Kidney (tissue), 14 donors: ENCODE results near the gene TSPAN3. TPM values are rescaled to one million over a fixed set of nuclear protein-coding genes. Genes with fewer than 3 reads are reported as not detected.

Experiments
- DNase-seq, 5 donors: peaks; one replicate each; pipeline ENCODE4 v3.0.0-alpha.2; 2013 to 2020
- FAIRE-seq: peaks from 2 replicates; lab custom pipeline; 2012; peaks lifted over from hg19 to GRCh38; lab: Jason Lieb, UNC
- H3K27ac ChIP-seq, 2 donors: one replicate each; pipeline ENCODE4 v1.7.0; 2013; ENCODE audit warnings: low read depth in 2 of 2, low read length in 2 of 2, inconsistent platforms in 1 of 2
- H3K27me3 ChIP-seq: one replicate; pipeline ENCODE4 v1.7.1; 2013; ENCODE audit warnings: low read length, inconsistent platforms; ENCODE audit not compliant: control insufficient read depth, insufficient read depth
- H3K36me3 ChIP-seq, 3 donors: one replicate each; pipeline versions ENCODE4 v1.7.0 to v1.7.1; 2013; ENCODE audit warnings: low read length in 3 of 3, control low read depth in 1 of 3, inconsistent platforms in 1 of 3; ENCODE audit not compliant: insufficient read depth in 3 of 3, control insufficient read depth in 2 of 3
- H3K4me1 ChIP-seq, 3 donors: one replicate each; pipeline versions ENCODE4 v1.7.0 to v1.7.1; 2013; ENCODE audit warnings: low read length in 3 of 3, inconsistent platforms in 1 of 3, low read depth in 1 of 3; ENCODE audit not compliant: control insufficient read depth in 2 of 3, insufficient read depth in 2 of 3
- H3K4me3 ChIP-seq, 3 donors: one replicate each; pipeline versions ENCODE4 v1.7.0 to v1.8.1; 2013; ENCODE audit warnings: low read length in 3 of 3, control low read depth in 1 of 3, inconsistent platforms in 1 of 3
- H3K9ac ChIP-seq, 3 donors: one replicate each; pipeline versions ENCODE4 v1.7.0 to v1.7.1; 2013; ENCODE audit warnings: low read length in 3 of 3, control low read depth in 1 of 3, inconsistent platforms in 1 of 3
- H3K9me3 ChIP-seq, 3 donors: one replicate each; pipeline versions ENCODE4 v1.7.0 to v1.7.1; 2013; ENCODE audit warnings: low read length in 3 of 3, control low read depth in 1 of 3, inconsistent platforms in 1 of 3; ENCODE audit not compliant: control insufficient read depth in 2 of 3, insufficient read depth in 1 of 3
- intact Hi-C: fragments of 100-400 bp; cut with DNase I; formaldehyde crosslinking; loops from one replicate; pipeline ENCODE4 v1.11.1; 2022
- polyA plus RNA-seq: library from polyadenylated mRNA; stranded (reverse); fragments of 350-450 nt; fragmentation: Illumina TruSeq; extraction: RNeasy Lipid Tissue Mini Kit (QIAGEN cat#74804); gene quantifications from one replicate; pipeline ENCODE4 v1.2.3, GENCODE V29; 2014; ENCODE audit warnings: low read depth, low replicate concordance; ENCODE audit not compliant: insufficient read depth
- total RNA-seq: library from RNA; stranded (reverse); fragmentation: NEBNext Ultra II Directional; extraction: Animal tissue kit (Norgen Biotek cat#: 25700); gene quantifications from one replicate; pipeline ENCODE4 v1.2.1, GENCODE V29; 2021
- TF ChIP-seq, protein P1 (sequence below): IDR thresholded peaks from 3 replicates; pipeline ENCODE4 v1.5.1; 2012; ENCODE audit warnings: mild to moderate bottlenecking, moderate library complexity, borderline replicate concordance; ENCODE audit not compliant: insufficient read depth; ENCODE audit errors: extremely low read depth
- donor health status: control.
- donor health status: control.
- donor health status: control.
- donor health status: control.
- donor health status: control.
- donor health status: DM: yes; HTN: yes; CAD: no.
- donor health status: Normal renal cell carcinoma (clear cell type).

TSPAN3 gene
- total and polyA plus RNA-seq, 2 donors from 2014 or later: 245 to 273 TPM

DNA sequence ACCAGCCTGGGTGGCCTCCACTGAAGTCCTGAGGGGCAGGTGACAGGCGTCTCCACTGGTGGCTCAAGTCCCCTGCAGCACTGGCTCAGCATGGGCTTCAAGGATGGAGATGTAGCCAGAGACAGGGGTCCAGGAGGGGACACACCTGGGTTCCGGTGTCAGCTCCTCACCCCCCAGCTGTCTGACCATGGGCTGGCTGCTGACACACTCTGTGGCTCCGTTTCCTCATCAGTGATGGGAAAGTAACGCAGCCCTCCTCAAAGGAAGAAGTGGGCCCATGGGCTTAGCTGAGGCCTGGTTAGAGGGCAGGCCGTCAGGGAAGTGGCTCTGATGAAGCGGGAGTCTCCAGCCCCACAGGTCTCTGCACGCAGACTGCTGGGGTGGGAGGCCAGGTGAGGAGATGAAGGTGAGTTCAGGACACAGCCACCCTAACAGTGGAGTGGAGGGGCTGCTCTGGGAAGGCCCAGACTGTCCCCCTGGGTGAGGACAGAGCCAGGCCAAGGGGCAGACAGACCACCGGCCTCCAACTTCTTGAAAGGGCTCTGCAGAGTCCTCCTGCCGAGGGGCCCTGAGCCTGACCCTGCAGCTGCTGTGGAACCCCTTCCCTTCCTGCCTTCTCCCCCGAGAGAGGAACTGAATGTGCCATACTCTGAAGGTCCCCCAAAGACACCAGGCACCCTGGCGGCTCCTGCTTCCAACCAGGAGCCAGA lies 52.0 kb downstream of the TSPAN3 start:
- DNase-seq (peak in 1 of 5 donors; percentile 28), FAIRE-seq (no peak)
- H3K4me3 ChIP-seq: no peak overlapping the region
- H3K27ac ChIP-seq: no peak overlapping the region
- H3K4me1 ChIP-seq: no peaks in the 10 kb centered on the region
- H3K27me3 ChIP-seq: no peaks in the 10 kb centered on the region
- H3K9ac ChIP-seq: no peak overlapping the region
- H3K36me3 ChIP-seq: no peaks in the 10 kb centered on the region
- TF ChIP-seq, protein P1, sequence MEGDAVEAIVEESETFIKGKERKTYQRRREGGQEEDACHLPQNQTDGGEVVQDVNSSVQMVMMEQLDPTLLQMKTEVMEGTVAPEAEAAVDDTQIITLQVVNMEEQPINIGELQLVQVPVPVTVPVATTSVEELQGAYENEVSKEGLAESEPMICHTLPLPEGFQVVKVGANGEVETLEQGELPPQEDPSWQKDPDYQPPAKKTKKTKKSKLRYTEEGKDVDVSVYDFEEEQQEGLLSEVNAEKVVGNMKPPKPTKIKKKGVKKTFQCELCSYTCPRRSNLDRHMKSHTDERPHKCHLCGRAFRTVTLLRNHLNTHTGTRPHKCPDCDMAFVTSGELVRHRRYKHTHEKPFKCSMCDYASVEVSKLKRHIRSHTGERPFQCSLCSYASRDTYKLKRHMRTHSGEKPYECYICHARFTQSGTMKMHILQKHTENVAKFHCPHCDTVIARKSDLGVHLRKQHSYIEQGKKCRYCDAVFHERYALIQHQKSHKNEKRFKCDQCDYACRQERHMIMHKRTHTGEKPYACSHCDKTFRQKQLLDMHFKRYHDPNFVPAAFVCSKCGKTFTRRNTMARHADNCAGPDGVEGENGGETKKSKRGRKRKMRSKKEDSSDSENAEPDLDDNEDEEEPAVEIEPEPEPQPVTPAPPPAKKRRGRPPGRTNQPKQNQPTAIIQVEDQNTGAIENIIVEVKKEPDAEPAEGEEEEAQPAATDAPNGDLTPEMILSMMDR: no peak
- H3K9me3 ChIP-seq: no peaks in the 10 kb centered on the region
- intact Hi-C loops: no loop called here

DNA sequence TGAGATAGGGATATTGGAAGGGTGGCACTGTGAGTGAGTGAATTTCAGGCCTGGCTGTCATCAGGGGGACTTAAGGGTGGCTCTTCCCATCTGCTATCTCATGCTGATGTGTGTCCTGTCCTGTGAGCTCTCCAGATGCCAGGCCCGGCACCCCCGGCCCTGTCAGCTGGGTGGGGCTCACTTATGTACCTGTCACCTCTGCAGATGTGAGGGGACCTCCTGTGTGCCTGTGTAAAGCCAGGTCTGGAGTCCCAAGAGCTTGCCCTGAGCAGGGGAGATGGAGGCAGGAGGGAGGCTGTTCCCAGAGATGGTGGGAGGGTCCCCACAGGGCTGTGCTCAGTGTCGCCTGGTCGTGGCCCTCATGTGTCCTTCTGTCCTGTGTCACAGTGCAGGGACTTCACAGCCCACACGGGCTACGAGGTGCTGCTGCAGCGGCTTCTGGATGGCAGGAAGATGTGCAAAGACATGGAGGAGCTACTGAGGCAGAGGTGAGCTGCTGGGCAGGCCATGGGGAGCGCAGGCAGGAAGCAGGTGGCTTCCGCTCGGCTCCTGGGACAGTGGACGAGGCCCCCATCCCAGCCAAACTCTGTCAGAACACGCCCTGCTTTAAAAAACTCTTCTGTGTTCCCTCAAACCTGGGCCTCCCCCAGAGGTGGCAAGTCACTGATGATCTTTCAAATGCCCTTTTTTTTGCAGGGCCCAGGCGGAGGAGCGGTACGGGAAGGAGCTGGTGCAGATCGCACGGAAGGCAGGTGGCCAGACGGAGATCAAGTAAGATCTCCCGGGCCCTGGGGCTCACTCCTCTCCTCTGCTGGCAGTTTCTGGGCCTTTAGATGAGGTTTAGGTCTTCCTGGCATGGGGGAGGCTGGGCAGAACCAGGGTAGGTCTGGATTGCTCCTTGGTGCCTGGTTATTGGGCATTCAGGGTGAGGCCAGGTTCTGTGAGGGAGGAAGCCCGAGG lies 52.9 kb downstream of the TSPAN3 start:
- no peaks in the 10 kb centered on the region for H3K36me3 ChIP-seq
- no peaks in the 10 kb centered on the region for H3K27me3 ChIP-seq
- H3K4me3 ChIP-seq: no peak overlapping the region
- H3K4me1 ChIP-seq: no peaks in the 10 kb centered on the region
- no peak overlapping the region for H3K9ac ChIP-seq
- DNase-seq (peak in 1 of 5 donors; percentile 24), FAIRE-seq (no peak)
- intact Hi-C loops: no loop called here
- H3K9me3 ChIP-seq: no peaks in the 10 kb centered on the region
- TF ChIP-seq, protein P1: no peak
- H3K27ac ChIP-seq: no peak overlapping the region

DNA sequence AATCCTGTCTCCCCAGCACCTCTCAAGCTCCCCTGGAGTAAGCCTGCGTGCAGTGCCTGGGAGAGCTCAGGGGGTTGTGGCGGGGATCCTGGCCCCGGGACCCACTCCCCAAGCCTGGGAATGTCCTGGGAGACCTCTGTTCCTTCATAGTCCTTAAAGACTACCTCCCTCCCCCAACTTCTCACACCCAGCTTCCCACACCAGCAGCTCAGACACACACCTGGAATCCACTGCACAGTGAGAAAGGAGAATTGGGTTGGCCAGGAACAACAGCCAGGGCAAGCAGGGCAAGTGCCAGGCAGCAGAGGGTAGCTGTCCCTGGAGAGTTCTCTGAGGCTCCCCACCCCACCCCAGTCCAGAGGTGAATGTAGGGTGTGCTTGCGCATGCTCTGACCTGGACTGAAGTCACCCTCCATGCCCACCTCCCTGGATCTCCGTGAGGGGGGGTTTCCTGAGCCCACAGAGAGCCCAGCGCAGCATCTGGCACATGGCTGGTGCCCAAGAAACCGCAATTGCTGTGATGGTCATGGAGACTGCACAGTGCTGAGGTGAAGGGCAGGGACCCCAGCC lies 53.7 kb downstream of the TSPAN3 start:
- TF ChIP-seq, protein P1: no peak
- intact Hi-C loops: no loop called here
- no peaks in the 10 kb centered on the region for H3K27me3 ChIP-seq
- H3K9ac ChIP-seq: no peak overlapping the region
- H3K27ac ChIP-seq: no peak overlapping the region
- H3K4me1 ChIP-seq: no peaks in the 10 kb centered on the region
- DNase-seq (no peak), FAIRE-seq (no peak)
- H3K9me3 ChIP-seq: no peaks in the 10 kb centered on the region
- H3K4me3 ChIP-seq: no peak overlapping the region
- no peaks in the 10 kb centered on the region for H3K36me3 ChIP-seq
